Stimulated activated CD4-positive, alpha-beta T cell treated with anti-CD3 and anti-CD28 coated beads, Interleukin-1b, Interleukin-23, amount 100 ng/mL, for 48 hours (primary cell): Measurements from ENCODE around the gene PCMTD2.
"Not testable (repeated sequence)": the region's sequence is repeated elsewhere in the genome, so short reads cannot be mapped to it uniquely, and the experiment has no call there.

Experiments used
- DNase-seq: peaks from one replicate; pipeline ENCODE4 v3.0.0-alpha.2; 2020

The PCMTD2 gene

DNA sequence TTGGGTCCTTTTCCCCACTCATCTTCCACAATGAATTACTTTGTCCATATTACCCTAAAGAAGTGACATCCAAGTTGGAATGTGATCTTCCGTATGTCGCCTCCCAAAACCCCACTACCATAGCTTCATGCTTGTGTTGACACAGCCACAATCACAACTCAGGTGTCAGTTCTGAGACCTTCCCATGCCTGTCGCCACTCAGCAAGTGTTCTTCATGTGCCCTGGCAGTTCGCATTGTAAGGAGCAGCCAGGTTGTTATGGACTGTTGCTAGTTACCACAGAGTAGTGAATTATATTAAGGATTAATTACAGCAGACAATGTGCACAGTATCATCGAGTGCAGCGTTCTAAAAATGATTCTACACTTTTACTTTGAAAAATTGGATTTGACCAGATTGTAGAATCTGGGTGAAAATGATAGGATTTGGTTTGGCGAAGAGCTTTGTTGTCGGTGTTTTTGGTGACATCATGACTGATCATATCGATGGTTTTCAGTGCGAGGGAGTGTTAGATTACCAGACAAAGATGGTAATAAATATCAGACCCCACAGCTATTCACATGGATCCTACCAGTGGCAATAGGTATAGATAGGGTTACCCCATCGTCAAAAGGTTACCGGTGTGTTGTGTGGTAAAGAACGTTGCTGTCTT, 1.7 kb downstream of the PCMTD2 start:
- no peak for DNase-seq

DNA sequence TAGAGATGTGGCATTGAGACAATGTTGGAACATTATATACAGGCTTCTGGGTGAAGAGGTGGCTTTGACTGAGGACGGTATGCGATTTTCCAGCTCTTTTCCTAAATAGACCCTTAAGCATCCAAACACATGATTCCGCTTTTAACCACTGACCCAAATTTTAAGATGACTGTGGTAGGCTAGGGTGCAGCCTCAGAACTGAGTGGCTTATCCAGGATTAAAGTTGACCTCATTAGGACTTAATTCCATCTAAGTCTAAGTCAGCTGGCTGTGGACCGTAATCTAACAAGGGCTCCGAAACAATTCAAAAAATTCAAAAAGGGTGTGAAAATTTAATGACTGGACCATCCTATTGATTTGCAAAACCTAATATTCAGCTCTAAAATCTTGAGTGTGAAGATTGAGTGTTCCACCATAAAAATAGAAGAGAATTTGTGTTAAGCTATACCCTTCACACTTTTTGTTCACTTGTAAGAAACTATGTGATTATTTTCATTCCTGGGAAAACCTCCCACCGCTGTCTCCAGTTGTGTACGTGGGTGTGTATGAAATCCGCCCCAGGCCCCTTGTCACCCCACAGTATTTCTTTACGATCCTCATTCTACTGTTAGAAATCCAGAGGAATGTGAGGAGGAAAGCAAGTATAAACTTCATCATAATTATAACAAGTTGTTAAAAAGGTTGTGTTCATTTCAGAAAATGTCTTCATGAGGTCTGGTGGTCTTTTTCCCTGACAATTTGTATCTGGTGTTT, 2.7 kb downstream of the PCMTD2 start:
- DNase-seq, result no peak

DNA sequence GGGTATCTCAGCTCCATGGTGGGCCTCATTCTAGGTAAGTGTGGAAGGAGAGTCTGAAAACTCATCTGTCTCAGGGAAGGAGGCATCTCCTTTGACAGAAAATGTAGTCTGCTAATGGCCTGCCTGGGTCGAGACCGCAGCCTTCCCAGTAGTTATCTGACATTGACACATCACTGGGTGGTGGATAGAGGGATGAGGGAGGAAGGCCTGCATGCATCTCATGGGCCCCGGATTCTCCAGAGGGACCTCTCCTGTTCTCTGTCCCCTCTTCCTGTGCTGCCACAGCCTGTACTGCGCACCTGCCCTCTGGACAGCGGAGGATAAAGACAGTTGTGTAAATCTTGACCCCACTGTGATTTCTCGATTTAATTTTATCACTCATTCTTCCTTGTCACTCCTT, 4.7 kb downstream of the PCMTD2 start:
- DNase-seq, result no peak

DNA sequence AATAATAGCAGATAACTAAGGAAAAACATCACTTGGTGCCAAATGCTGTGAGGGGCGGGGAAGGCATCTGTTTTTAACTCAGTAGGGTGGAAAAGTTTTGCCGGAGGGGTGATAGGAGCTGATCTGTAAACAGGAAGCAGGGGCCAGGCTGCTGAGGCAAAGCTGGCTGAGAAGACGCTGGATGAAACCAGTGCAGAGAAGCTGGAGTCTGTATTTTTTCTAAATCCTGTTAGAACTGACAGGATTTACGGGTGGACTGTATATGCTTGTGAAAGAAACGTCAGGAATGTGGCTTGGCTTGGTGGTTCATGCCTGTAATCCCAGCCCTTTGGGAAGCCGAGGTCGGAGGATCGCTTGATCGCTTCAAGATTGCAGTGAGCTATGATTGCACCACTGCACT, 5.6 kb downstream of the PCMTD2 start:
- no peak for DNase-seq

DNA sequence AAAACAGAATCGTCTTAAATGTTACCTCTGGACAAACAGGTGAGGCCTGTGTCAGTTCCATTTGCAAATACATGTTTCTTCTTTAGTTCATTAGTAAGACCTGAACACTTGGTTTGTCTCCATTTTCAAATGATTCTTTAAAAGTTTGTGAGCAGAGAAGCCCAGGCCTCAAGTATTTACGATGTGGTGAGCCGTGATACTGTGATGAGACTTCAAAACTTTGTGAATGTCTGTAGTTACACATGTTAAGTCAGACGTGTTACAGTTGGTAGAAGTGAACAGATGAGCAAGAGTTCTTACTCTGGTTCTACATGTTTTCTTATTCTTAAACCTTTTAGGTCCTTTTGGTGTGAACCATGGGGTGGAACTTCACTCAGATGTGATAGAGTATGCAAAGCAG, 8.5 kb downstream of the PCMTD2 start:
- DNase-seq, result no peak

DNA sequence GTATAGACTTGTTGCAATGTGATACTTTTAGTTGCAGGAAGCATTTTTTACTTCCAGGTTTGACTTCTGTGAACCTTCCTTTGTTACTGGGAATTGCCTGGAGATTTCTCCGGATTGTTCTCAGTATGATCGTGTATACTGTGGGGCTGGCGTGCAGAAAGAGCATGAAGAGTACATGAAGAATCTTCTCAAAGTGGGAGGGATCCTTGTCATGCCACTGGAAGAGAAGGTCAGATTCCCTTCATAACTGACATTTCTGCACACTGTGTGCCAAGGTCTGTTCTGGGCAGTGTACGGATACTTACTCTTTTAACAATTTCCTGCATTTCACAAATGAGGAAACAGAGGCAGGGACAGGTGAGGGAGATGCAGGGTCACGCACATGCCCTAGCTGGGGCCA, 9.7 kb downstream of the PCMTD2 start:
- DNase-seq, result no peak

DNA sequence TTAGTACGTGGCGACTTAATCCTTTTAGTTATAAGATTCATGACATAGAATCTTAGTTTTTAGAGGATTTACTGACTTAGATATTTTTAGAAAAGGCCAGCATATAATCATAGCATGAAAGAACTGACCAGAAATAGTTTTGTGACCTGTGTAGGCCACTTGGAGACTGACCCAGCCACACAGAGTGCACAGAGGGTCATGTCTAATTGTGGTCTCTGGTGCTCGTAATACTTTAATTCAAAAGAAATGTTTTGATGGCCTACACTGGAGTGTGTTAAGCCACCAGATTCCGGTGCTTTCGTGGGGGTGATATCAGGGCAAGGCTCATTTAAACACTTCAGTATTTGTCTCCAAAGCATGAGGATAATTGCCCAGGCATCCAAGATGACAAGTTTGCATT, 11.4 kb downstream of the PCMTD2 start:
- DNase-seq, result no peak

DNA sequence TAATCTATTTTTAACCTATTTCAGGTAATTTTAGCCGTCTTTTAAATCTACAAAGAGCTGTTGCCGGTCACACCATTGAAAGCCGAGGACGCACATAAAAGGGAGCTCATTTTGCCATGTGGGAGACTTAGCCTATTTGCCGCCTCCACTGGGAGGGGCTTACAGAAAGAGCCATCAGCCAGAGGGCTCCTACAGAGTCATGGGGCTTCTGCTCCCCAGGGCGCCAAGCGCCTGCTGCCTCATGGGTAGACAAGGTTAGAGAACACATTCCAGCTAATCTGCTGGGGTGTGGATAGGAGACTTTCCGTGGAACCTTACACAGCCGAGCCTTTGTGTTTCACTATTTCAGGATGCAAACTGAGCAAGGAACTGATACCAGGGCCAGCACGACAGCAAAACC, 12.6 kb downstream of the PCMTD2 start:
- DNase-seq, result no peak

DNA sequence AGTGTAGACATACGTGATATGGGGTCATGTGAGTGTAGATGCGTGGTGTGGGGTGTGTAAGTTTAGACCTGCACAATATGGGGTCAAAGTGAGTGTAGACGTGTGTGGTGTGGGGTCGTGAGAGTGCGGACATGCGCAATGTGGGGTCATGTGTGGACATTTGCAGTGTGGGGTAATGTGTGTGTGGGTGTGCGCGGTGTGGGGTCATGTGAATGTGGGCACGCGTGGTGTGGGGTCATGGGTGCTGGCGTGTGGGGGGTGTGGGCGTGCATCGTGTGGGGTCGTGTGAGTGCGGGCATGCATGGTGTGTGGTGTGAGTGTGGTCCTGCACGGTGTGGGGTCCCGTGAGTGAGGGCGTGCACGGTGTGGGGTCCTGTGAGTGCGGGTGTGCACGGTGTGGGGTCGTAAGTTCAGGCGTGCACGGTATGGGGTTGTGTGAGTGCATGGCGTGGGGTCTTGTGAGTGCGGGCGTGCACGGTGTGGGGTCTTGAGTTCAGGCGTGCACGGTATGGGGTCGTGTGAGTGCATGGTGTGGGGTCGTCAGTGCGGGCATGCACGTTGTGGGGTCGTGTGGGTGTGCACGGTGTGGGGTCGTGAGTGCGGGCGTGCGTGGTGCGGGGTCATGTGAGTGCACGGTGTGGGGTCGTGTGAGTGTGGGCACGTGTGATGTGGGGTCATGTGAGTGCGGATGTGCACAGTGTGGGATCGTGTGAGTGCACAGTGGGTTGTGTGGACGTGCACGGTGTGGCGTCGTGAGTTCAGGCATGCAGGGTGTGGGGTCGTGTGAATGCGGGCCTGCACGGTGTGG, 14.3 kb downstream of the PCMTD2 start:
- DNase-seq, result no peak

DNA sequence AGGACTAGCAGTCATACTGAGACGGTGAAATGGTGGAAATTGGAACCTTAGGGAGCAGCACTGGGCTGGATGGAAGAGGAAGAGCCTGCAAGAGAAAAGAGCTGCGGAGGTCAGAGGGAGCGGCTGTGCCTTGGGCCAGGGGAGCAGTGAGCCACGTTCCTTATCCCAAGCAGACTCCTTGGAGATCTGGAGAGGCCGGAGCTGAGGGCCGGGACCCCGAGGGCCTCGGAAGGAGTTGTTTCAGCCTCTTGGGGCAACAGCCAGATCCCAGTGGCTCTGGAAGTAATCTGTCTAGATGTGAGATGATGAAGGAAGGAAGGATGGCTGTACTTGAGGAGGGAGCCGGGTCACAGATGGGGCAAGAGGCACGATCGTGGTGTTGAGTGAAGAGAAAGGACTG, 16.1 kb downstream of the PCMTD2 start:
- no peak for DNase-seq

DNA sequence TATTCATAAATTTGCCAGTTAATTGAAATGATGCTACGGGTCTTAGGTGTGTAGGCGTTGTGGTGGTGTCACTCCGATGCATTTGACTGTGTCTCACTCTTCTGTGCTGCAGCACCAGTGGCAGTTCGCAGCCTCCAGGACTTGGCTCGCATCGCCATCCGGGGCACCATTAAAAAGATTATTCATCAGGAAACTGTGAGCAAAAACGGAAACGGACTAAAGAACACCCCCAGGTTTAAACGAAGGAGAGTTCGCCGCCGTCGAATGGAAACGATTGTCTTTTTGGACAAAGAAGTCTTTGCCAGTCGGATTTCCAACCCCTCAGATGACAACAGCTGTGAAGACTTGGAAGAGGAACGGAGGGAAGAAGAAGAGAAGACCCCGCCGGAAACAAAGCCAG, 17.6 kb downstream of the PCMTD2 start:
- no peak for DNase-seq

DNA sequence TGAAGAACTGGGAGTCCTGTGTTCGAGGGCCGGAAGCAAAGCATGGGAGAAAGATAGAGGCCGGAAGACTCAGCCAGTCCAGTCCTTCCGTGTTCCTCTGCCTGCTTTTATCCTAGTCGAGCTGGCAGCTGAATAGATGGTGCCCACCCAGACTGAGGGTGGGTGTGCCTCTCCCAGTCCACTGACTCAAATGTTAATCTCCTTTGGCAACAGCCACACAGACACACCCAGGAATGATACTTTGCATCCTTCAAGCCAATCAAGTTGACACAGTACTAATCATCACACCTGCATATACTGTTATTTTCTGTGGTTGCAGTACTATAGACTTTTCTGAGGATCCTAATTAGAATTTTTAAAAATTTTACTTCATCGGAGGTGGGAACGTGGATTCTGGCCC, 21.3 kb downstream of the PCMTD2 start:
- no peak for DNase-seq

DNA sequence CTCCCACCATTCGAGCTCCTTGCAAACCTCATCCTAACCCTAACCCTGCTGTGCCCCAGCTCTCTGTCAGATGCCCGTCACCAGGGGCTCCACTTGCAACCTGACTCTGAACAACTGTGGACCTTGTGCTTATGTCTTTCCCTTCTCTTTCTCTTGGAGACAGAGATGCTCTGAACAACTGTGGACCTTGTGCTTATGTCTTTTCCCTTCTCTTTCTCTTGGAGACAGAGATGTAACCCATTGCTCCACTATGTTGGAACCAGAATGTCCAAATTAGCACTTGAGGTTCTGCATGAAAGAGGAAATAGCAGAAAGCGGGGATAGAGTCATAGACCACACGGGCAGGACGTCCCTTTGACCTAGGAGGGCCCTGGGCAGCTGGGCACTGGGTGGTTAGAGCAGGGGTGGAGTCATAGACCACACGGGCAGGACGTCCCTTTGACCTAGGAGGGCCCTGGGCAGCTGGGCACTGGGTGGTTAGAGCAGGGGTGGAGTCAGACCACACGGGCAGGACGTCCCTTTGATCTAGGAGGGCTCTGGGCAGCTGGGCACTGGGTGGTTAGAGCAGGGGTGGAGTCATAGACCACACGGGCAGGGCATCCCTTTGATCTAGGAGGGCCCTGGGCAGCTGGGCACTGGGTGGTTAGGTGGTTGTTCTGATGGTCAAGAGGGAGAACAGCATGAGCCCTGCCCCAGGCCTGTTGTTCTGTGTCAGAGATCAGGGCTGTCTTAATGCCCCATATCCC, 22.2 kb downstream of the PCMTD2 start:
- DNase-seq, result no peak

DNA sequence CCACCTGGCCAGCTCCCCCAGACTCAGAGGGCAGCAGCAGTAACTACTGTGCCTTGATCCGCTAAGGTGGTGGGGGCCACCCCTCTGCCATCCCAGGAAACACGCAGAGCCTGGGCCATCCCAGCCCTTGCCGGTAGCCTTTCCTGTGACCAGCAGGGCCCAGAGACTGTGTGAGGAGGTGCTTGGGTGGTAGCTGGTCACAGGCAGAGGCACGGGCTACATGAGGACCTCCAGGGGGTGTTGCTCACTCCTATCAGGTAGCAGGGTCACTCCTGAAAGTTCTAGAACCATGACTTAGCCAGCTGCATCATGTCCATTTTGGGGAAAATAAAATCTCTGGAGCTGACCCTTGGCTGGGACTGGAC, 22.8 kb downstream of the PCMTD2 start:
- no peak for DNase-seq

DNA sequence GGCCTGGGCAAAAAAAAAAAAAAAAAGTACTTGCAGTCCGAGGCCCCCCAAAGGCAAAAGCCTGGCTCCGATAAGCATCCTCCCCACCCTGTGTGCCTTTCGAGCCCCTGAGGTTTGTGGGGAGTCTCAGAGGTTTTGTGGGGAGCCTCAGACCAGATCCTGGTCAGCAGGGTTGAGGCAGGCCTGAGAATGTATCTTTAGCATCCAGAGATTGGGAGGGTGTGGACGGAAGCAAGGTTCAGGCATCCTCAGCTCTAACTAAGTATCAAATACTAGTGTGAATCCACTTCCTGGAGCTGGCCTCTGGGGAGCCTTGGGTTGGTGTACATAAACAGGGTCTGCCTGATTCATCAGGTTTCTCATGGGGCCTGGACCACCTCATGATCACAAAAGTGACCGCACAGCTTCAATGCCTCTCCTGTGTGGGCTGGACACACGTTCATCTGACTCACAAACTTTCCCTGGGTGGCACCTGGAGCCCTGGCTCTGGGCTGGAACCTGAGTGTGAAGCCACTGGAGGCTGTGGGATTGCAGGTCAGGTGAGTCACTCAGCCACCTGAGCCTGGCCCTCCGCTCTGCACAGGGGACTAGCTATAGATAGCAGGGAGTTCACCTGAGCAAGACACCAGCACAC, 24.4 kb downstream of the PCMTD2 start:
- DNase-seq, result no peak

DNA sequence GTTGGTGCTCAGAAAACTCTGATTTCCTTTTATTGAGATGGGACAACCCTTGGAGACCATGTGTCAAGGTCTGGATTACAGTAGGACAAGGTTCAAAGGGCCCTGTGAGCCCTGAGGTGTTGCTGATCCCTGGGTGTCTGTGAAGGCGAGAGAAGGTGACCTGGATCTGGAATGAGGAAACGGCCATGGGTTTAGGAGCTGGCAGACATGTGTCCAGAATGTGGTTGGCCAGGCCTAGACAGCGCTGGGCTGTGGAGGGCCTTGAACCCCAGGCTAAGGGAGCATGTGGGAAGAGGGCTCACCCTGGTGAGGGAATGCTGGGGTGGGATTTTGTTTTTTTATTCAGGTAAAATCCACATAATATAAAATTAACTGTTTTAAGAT, 24.9 kb downstream of the PCMTD2 start:
- no peak for DNase-seq

DNA sequence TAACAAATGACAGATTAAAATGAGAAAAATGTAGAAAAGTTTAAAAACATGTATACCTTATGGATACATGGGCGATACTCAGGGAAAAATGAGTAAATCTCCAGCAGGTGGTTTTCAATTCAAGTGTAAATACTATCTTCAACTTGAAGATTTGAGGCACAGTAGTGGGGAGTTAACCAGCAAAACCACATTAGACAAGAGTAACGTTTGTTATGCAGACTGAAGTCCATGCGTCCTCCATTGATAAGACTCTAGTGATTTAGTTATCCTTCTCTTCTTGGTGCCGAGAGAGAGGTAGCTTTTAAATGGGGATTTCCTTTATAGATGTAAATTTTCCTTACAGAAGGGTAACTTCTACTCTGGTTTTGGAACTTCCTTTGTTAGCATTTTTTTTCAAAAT, 28.1 kb downstream of the PCMTD2 start:
- no peak for DNase-seq

DNA sequence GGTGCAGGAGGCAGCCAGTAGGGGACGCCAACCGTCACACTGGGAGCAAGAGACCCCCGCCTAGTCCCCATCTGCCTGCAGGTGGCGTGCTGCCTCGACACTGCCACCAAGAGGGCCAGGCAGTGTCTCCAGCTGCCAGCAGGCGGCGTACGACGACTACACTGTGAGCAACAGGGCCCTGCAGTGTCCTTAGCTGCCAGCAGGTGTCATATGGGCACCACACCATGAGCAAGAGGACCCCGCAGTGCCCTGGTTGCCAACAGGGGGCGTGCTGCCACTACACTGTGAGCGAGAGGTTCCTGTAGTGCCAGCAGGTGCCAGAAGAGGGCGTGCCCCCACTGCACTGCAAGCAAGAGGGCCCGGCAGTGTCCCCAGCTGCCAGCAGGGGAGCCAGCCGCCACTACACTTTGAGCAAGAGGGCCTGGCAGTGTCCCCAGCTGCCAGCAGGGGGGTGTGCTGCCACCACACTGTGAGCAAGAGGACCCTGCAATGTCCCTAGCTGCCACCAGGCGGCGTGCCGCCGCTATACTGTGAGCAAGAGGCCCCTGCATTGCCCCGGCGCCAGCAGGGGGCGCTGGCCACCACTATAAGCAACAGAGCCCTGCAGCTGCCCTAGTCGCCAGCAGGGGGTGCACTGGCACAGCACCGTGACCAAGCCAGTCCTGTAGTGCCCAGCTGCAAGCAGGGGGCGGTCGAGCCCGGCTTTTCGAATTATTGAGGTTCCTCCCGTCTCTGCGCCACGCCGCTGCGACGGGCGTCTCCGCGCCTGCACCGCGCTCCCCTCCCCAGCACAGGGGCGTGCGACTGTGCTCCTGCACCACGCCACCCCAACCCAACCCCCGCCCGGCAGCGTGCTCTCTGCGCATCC, 30.3 kb downstream of the PCMTD2 start:
- peak; percentile 98 for DNase-seq

DNA sequence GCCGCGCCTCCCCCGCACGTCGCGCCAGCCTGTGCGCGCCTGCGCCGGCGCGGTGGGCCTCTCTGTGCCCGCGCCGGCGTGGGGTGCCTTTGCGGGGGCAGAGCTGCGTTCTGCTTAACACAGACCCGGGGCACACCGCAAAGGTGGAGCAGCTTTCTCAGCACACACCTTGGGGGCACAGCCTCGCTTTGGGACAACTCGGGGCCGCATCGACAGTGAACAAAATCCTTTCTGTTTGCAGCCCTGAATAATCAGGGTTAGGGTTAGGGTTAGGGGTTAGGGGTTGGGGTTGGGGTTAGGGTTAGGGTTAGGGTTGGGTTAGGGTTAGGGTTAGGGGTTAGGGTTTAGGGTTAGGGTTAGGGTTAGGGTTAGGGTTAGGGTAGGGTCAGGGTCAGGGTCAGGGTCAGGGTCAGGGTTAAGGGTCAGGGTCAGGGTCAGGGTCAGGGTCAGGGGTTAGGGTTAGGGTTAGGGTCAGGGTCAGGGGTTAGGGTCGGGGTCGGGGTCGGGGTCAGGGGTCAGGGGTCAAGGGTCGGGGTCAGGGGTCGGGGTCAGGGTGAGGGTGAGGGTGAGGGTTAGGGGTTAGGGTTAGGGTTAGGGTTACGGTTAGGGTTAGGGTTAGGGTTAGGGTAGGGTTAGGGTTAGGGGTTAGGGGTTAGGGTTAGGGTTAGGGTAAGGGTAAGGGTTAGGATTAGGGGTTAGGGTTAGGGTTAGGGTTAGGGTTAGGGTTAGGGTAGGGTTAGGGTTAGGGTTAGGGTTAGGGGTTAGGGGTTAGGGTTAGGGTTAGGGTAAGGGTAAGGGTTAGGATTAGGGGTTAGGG, 31.1 kb downstream of the PCMTD2 start:
- not testable (repeated sequence) for DNase-seq

DNA sequence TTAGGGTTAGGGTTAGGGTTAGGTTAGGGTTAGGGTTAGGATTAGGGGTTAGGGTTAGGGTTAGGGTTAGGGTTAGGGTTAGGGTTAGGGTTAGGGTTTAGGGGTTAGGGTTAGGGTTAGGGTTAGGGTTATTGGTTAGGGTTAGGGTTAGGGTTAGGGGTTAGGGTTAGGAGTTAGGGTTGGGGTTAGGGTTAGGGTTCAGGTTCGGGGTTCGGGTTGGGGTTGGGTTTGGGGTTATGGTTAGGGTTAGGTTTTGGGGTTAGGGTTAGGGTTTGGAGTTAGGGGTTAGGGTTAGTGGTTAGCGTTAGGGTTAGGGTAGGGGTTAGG, 31.7 kb downstream of the PCMTD2 start:
- not testable (repeated sequence) for DNase-seq

DNA sequence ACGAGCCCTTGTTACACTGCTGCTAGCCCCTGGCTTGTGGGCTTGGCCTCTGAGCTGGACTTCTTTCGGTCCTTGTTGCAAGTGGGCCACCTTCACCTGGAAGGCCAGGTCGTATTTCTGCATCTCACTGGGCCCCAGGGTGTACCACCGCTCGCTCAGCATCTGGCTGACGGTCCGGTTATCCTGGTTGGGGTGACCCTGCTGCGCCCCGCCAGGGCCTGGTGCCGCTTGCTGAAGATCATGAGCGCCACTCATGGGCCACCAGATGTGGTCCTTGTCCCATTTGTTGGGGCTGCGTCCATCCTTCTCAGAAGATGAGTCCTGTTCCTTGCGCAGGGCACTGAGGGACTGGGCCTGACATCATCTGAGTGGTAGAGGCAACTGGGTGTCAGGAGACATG, 36.6 kb downstream of the PCMTD2 start:
- DNase-seq, result not testable (repeated sequence)
